ENCODE data around the gene ARID1B.
A peak's percentile ranks its signal among the peaks of the same experiment; 100 is the strongest.

ARID1B gene

DNA sequence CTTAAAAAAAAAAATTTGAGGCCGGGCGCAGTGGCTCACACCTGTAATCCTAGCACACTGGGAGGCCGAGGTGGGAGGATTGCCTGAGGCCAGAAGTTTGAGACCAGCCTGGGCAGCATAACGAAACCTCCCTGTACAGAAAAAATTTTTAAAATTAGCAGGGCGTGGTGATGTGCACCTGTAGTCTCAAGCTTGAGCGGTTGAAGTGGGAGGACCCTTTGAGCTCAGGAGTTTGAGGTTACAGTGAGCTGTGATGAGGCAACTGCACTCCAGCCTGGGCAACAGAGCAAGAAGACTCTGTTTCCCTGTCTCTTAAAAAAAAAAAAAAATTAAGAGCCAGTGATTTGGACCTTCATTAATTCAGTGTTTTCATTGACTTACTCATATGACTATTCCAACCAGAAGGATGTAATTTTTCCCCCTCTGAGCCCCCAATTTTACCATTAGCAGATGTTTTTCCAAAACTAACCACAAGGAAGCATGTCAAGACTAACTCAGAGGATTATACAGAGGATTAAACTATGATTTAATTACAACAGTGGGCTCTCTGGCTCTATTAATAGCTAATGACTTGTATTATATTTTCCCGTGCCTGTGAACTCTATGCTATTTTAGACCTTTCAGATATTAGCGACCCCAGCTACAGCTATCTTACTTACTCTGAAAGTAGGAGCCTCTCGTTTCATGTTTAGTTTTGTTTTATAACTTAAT lies 75.1 kb downstream of the ARID1B start:
- no peak for DNase-seq (ENCODE audit: low spot score)

DNA sequence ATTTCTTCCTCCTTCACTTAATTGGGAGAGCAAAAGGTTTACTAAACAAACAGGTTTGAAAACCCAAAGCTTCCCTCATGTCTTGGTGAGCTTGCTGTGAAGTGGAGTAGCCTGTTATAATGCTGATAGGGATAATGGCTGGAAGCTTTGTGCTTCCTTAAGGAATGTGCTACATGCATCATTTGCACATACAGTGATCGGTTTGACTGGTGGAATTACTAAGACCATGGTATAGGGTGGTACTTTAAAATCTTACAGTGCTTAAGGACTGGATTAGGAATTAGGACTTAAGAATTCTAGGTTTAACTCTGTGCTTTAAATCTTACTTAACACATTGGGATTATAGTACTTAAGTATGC lies 75.7 kb downstream of the ARID1B start:
- no peak for DNase-seq (ENCODE audit: low spot score)

DNA sequence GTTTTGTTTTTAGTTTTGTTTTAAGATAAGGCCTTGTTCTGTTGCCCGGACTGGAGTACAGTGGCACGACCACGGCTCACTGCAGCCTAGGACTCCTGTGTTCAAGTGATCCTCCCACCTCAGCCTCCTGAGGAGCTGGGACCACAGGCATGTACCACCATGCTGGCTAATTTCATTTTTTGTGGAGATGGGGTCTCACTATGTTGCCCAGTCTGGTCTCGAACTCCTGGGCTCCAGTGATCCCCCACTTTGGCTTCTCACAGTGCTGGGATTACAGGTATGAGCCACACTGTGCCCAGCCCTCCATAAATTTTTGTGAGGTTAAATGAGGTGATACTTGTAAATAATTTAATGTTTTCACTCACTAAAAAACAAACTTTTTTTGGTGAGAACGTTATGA lies 76.6 kb downstream of the ARID1B start:
- no peak for DNase-seq (ENCODE audit: low spot score)

DNA sequence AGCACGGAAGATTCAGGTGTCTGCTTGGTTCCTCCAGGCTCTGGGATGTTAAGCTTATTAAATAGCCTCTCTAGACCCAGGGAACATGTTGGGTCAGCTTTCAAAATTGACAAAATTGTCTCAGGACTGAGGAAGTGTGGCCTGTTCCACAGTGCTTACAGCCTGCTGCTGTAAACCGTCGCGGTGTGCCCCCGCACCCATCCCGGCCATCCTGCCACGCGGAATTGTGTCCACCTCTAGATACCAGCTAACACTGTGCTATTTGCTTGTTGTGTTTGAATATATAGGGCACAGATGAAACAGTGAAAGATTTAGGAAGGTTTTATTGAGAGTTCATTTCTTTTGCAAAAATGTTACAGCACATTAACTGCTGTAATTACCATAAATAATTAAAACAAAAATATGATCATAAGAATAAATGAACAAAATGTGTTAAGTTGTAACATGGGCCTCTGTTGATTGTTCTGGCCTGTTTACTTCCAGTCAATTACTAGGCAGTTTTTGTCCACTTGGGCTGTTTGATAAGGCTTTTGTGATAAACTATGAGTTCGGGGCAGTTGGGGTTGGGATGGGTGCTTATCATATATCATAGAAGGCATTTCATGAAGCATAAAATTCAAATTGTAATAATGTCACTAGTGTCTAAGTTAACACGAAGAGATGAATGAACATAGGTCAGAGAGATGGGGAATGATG lies 77.4 kb downstream of the ARID1B start:
- no peak for DNase-seq (ENCODE audit: low spot score)

DNA sequence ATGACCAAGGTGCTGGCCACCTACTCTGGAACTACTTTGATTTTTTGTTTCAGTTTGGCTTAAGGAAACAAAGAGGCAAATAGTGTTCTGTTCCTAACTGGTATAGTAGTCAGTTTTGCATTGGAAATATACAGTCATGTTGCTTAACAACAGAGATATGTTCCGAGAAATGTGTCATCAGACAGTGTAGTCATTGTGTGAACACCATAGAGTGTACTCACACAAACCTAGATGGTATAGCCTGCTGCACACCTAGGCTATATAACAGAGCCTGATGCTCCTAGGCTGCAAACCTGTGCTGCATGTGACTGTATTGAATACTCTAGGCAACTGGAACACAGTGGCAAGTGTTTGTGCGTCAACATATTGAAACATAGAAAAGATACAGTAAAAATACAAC lies 80.4 kb downstream of the ARID1B start:
- DNase-seq (ENCODE audit: low spot score): no peak

DNA sequence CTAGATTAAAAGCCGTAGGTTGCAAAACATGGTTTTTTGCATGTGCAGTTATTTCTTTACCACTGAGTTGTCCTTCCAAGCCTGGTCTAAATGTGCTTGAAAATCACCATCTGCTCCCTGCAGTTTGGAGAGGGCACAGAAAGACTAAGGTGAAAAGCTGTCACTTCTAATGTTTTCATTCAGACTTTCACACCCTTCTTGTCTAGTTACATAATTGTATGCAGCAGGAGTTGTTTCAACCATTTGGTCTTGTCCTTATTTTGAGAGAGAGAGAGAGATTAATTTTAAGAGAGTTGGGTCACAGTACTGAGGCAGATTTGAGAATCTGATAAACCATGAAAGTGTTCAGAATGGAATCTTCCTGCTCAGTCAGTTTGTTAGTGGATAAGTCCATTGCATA lies 82.5 kb downstream of the ARID1B start:
- DNase-seq (ENCODE audit: low spot score): no peak

DNA sequence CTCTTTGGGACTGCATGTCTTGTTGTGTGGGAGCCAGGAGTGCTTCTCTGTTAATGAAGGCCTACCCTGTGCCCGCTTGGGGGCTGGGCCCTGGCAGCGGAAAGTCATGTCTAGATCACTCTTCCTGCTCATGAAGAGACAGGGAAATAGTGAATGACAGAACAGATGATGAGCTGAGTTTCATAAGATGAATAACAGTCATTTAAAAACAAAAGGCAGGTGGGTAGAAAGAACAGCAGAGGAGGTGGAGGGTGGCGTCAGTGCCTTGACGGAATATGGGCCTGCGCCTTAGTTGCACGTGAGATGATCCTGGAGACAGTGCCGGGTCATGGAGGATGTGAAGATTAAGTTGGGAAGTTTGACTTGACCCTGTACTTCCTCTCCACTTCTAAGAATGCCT lies 85.5 kb downstream of the ARID1B start:
- DNase-seq (ENCODE audit: low spot score): no peak

DNA sequence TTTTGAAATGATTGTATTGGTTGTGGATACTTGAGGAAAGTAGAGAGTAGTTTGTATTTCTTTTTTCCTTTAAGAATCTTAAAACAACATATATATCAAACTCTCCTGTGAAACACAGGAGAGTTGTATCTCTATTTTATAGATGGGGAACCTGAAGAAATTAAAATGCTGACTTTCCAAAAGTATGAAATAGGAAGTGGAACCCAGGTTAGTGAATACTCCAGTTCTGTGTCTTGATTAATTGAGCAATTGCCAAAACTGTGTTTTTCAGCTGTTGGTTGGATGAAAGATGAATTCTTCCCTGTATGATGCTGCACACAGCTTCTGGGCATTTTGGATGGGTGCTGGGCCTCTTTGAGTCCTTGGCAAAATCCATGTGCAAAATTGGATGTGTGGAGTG lies 86.3 kb downstream of the ARID1B start:
- no peak for DNase-seq (ENCODE audit: low spot score)

DNA sequence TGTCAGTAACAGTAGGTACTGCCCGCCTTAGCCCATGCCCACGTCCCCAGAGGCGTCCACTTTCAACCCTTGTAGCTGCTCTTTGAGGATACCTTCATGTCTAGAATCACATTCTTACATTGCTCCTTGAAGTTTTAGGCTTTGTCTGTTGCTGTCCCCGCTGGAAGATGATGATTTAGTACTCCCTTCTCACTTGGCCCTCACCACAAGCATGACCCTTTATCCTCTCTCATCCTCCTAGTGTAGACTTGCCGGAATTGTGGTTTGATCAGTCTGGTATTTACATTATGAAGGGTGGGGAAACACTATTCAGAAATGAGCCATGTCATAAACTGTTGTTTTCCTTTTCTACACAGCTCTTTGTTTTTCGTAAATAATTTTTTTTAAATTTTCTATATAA lies 87.4 kb downstream of the ARID1B start:
- no peak for DNase-seq (ENCODE audit: low spot score)

DNA sequence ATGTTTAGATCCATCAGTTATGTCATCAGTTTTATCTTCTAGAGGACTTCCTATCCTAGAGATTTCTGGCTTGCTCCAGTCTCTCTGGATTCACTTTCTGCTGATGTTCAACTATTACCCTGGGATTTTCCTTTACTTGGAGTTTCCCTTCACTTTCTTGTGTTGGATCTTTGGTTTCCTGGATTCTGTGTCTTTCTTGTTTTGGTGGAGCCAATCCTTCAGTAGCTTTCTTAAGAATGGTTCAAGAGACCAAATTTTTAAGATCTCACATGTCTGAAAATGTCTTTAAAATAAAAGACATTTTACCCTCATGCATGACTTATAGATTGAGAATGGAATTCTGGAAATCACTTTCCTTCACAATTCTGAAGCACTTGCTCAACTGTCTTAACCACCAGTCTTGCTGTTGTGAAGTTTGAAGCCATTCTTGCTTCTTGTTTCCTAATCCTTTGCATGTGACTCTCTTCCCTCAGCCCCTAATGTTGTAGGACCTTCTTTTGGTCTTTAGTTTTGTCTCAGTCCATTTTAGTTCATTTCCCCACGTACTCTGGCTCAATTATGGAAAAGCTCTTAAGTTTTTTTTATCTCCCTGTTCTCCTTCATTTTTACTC lies 87.9 kb downstream of the ARID1B start:
- no peak for DNase-seq (ENCODE audit: low spot score)

DNA sequence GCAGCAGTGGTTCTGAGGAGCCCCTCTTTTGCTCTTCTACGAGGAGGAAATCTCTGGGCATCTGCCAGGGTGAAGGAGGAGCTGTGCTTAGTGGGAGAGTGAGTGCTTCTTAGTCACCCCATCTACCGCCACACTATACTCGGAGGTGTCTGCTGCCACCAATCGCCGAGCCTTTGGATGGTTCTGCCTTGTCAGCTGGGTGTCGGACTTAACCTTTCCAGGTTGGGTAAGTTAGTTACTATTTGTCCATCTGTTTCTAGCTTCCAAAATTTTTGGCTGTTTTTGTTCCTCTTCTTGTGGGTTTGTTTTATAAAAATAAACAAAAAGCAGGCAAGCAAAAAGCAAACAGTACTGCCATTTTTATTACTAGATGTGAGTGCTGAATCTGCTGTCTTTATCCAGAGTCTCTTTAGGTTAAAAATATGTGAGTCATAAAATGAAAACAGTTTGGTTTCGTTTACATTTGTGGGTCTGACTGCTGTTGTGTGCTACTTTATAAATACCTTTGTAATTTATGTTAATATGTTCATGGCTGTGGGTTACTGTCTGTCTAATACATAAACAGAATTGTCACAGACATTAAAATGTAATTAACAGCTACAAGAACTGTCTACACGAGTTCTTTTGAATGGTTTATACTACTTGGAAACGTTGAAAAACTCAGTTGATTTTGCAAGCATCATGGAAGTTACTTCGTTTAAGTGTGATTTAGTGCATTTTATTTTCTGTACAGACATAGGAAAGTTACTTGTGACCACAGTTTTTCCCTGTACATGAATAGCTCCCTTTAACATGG lies 89.2 kb downstream of the ARID1B start:
- no peak for DNase-seq (ENCODE audit: low spot score)

DNA sequence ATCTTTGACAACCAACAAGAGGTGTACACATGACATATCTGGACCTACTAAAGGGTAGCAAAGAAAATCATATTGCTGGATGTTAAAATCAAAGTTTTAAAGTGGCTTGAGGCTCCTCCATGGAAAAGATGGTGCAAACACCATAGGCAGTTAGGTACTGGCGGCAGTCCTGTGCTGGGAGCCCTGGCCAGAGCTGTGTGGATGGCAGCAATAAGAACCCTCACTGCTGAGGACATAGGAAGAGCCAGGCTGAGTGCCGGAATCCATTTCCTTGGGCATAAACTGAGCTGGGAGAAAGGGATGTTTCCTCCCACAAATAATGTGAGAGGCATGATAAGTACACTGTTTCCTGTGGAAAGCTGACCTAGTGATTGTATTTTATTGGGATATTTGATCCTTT lies 89.9 kb downstream of the ARID1B start:
- no peak for DNase-seq (ENCODE audit: low spot score)

DNA sequence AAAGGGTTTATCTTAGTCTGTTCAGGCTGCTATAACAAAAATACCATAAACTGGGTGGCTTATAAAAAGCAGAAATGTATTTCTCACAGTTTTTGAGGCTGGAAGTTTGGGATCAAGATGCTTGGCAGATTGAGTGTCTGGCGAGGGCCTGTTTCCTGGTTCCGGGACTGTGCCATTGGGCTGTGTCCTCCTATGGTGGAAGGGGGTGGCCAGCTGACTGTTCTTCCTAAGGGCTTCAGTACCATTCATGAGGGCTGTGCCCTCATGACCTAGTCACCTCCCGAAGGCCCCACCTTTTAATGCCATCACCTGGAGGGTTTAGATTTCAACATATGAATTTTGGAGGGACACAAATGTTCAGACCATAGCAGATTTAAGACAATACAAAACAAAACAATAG lies 91.2 kb downstream of the ARID1B start:
- DNase-seq (ENCODE audit: low spot score): no peak

DNA sequence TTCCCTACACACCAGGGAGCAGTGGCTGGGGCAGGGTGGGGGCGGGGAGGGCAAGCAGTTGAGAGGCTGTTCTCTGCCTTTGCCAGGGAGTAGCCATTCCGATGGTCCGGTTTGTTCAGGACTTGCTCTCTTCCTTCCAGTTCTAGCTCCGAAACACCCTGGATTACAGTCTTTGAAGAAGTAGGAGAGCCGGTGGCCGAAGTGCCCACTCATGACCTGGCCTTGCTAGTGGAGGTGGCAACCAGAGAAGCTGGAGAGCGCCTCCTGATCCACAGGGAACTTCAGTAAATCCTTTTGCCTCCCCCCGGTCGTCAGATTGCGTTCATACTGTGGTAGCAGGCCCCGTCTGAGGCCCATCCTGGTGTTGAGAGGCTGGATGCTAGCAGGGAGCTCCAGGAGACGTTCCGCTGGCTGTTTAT lies 92.8 kb downstream of the ARID1B start:
- DNase-seq (ENCODE audit: low spot score): no peak

DNA sequence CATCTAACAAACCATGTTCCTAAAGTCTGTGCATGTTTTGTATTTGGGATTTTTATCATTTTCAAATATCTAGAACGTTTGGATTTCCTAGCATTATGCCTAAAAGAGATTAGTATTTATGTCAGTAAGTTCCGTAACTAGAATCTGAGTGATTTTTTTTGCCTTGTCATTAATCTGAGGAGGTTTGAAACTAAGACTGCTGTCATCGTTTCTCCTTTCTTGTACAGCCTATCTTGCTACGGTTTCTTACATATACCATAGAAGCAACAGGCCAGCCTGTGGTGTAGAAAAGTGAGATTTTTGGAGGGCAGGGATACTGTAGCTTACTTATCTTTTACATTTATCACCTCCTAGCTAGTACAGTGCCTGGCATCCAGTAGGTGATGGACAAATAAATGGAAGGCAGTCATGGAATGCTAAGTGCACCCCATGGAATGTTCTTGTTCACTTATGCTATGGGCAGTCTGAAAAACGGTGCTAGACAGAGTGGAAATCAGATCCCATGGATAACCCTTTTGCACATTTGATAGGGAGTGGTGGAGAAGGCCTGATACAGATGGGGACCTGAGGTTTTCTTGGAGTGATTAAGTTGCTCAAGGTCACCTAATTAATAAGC lies 93.9 kb downstream of the ARID1B start:
- no peak for DNase-seq (ENCODE audit: low spot score)

DNA sequence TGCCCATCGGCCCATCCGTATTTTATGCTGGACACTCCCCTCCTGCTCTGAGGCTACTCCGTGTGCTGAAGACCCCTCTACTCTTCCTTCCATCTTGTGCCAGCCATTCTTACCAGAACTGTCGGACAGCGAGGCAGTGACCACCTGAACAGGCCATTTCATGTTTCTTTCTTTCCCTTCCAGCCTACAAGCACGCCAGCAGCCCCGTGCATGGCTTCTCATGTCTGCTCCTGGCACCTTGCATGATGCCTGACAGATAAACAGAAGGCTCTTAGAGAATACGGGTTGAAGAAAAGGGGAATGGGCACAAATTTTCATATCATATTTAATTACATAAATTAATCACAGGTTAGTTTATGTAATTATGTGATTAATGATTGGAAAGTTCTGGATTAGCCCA lies 95.7 kb downstream of the ARID1B start:
- DNase-seq (ENCODE audit: low spot score): no peak

DNA sequence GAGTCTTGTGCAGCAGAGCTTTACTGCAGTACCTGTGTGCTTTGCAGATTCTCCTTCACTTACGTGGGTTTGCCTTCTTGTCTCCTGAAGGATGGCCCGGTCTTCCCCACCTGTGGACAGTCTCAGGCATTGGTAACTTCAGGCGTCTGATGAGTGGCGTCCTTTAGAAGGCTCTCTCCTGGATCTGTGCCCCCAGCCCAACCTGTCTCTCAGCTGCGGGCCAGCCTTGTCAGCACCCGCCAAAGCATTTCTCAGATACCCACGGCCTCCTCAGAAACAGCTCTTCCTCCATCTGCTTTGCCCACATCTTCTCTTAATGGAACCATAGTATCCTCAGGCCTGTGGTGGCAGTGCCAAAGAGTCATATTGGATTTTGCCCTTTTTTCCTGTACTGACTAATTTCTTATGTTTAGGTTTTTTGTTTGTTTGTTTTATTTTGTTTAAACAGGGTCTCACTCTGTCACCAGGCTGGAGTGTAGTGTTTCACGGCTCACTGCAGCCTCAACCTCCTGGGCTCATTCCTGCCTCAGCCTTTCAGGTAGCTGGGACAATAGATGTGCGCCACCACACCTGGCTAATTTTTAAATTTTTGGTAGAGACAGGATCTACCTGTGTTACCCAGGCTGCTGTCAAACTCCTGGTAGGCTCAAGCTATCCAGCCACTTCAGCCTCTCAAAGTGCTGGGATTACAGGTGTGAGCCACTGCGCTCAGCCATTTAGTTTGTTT lies 96.6 kb downstream of the ARID1B start:
- no peak for DNase-seq (ENCODE audit: low spot score)

DNA sequence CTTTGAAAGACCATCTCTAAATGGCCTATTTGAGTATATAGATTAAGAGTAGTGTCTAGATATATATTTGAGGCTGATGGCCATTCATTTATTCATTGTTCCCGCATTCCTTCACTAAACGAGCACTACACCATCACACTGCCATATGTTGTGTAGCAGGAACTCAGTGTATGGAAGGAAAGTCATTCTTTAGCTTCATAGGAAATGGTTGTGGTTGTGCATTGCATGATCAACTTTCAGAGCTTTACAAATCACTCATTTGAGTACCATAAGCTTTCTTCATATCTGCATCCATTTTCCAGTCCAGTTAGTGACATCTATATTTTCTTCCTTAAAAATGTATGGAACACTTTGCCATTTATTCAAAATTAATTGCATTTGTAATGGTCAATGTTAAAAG lies 97.9 kb downstream of the ARID1B start:
- DNase-seq (ENCODE audit: low spot score): no peak

DNA sequence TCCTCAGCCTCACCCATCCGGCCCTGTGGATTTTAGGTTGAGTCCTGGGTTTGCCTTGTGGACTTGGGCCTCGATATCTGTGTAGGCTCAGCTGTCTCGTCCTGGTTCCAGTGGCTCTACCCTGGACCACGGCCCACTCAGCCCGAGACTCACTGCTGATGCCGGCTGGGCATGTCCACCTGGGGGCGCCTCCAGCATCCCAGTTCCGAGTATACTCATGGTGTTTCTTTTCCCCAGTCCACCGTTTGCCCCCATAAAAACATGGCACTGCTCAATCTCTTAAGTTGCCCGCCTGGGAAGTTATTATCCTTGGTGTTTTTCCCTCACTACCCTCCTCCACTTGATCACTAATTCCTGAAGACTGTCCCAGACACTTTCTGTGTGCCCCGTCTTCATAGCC lies 99.1 kb downstream of the ARID1B start:
- peak; percentile 51 for DNase-seq (ENCODE audit: low spot score)

DNA sequence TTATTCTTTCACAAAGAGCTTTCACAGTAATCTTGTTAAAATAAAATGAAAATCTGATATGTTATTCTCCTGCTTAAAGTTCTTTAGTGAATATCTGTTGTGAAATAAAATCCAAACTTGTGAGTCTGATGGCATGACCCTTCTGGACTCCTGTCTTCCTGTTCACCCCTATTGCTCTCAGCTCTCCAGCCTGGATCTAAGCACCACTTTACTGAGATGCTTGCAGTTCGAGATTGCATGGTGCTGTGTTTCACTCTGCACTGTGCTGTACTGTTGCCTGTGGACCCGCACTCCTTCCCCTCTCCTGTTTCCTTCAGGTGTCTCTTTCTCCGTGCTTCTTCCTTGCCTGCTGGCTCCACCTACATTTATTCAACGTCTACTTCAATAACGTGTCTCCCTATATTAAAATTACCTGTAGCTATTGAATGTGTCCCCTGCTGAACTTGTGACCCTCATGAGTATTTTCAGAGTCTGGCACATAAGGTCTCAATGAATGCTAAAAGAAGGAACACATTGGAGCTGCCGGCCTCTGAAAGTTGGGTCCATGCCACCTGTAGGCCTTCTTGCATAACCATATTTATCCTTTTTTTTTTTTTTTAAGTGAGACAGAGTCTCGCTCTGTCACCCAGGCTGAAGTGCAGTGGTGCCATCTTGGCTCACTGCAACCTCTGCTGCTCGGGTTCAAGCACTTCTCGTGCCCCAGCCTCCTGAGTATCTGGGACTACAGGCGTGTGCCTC lies 100.1 kb downstream of the ARID1B start:
- DNase-seq (ENCODE audit: low spot score): no peak

DNA sequence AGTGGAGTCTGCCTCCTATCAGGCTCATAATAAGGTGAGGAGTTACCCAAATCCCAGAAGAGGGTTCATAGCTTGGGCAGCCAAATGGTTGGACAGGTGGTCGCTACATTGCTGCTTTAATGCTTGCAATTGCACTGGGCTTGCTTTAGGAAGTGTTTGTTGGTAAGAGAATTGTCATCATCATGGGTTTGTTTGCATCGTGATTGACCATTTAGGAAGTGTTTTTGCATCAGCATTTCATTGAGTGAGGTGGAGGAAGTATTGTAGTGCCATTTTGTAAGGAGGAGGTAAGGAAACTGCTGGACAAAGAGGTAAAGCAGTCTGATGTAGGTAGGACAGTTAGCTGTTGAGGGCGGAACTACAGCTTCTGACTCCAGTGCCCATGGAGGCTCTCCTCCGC lies 101.5 kb downstream of the ARID1B start:
- DNase-seq (ENCODE audit: low spot score): no peak
